Astrocyte (in vitro differentiated cells and primary cell): Measurements from ENCODE around the gene STARD13.

ENCODE experiments used
- EZH2 ChIP-seq: IDR thresholded peaks from 2 replicates; pipeline ENCODE4 v1.6.1; 2012; ENCODE audit warnings: mild to moderate bottlenecking, low read length, inconsistent platforms; ENCODE audit not compliant: insufficient read depth
- TF ChIP-seq, protein P1 (sequence below): IDR thresholded peaks from 2 replicates; pipeline ENCODE4 v1.5.1; 2011; ENCODE audit warnings: low read depth, mild to moderate bottlenecking, inconsistent platforms, low read length, moderate library complexity; ENCODE audit not compliant: insufficient read depth

GRCh38 chr13:33256148-33256840 lies 29.3 kb downstream of the STARD13 start:
- TF ChIP-seq, protein P1, sequence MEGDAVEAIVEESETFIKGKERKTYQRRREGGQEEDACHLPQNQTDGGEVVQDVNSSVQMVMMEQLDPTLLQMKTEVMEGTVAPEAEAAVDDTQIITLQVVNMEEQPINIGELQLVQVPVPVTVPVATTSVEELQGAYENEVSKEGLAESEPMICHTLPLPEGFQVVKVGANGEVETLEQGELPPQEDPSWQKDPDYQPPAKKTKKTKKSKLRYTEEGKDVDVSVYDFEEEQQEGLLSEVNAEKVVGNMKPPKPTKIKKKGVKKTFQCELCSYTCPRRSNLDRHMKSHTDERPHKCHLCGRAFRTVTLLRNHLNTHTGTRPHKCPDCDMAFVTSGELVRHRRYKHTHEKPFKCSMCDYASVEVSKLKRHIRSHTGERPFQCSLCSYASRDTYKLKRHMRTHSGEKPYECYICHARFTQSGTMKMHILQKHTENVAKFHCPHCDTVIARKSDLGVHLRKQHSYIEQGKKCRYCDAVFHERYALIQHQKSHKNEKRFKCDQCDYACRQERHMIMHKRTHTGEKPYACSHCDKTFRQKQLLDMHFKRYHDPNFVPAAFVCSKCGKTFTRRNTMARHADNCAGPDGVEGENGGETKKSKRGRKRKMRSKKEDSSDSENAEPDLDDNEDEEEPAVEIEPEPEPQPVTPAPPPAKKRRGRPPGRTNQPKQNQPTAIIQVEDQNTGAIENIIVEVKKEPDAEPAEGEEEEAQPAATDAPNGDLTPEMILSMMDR = no peak
- no peak for TF ChIP-seq EZH2
